CD4-positive, alpha-beta memory T cell (primary cell): ENCODE results near the gene GPHA2. TPM values are rescaled to one million over a fixed set of nuclear protein-coding genes. Genes with fewer than 3 reads are reported as not detected.

Experiments used
- CTCF ChIA-PET: fragments of 350-600 bp; sonication (Branson Sonifier 250); formaldehyde crosslinking; loops from one replicate; lab custom pipeline; 2021; ENCODE audit warnings: inconsistent platforms; ENCODE audit not compliant: partially characterized antibody; lab: Charles Lee
- POLR2A ChIA-PET: fragments of 350-600 bp; sonication (Branson Sonifier 250); formaldehyde crosslinking; loops from one replicate; lab custom pipeline; 2021; ENCODE audit not compliant: partially characterized antibody; lab: Charles Lee
- DNase-seq, 5 donors: peaks; one replicate each; pipeline versions ENCODE4 v3.0.0 to v3.0.0-alpha.2; 2020 to 2022; ENCODE audit warnings: mixed read lengths in 1 of 5
- H3K27ac ChIP-seq: one replicate; pipeline ENCODE4 v1.7.0; 2013; ENCODE audit warnings: low read depth, low read length
- H3K27me3 ChIP-seq: 2 replicates; pipeline ENCODE4 v1.7.0; 2013; ENCODE audit warnings: mild to moderate bottlenecking, low read length, moderate library complexity; ENCODE audit not compliant: insufficient read depth
- H3K36me3 ChIP-seq: 2 replicates; pipeline ENCODE4 v1.7.0; 2013; ENCODE audit warnings: mild to moderate bottlenecking, low read length, moderate library complexity; ENCODE audit not compliant: insufficient read depth
- H3K4me1 ChIP-seq: 2 replicates; pipeline ENCODE4 v1.7.0; 2013; ENCODE audit warnings: mild to moderate bottlenecking, low read length, moderate library complexity; ENCODE audit not compliant: insufficient read depth
- H3K4me3 ChIP-seq, 2 donors: one replicate each; pipeline ENCODE4 v1.7.0; 2013; ENCODE audit warnings: low read length in 2 of 2, mild to moderate bottlenecking in 1 of 2
- H3K9me3 ChIP-seq, 2 donors: one replicate each; pipeline ENCODE4 v1.7.0; 2013; ENCODE audit warnings: low read length in 2 of 2, control low read depth in 1 of 2; ENCODE audit not compliant: control insufficient read depth in 1 of 2
- H3K27ac Mint-ChIP-seq, 7 donors: one replicate each; pipeline ENCODE4 v1.8.0; 2020 to 2021; ENCODE audit warnings: mixed read lengths in 7 of 7, mild to moderate bottlenecking in 6 of 7, inconsistent platforms in 3 of 7, moderate library complexity in 3 of 7
- H3K27me3 Mint-ChIP-seq, 2 donors: one replicate each; pipeline ENCODE4 v1.8.0; 2020 to 2021; ENCODE audit warnings: mixed read lengths in 2 of 2
- H3K36me3 Mint-ChIP-seq, 2 donors: one replicate each; pipeline ENCODE4 v1.8.0; 2020 to 2021; ENCODE audit warnings: mixed read lengths in 2 of 2, inconsistent platforms in 1 of 2, mild to moderate bottlenecking in 1 of 2
- H3K4me1 Mint-ChIP-seq, 4 donors: one replicate each; pipeline ENCODE4 v1.8.0; 2020 to 2021; ENCODE audit warnings: mixed read lengths in 4 of 4, mild to moderate bottlenecking in 1 of 4
- H3K4me3 Mint-ChIP-seq, 8 donors: one replicate each; pipeline ENCODE4 v1.8.0; 2020 to 2021; ENCODE audit warnings: mixed read lengths in 8 of 8, mild to moderate bottlenecking in 7 of 8, moderate library complexity in 6 of 8, inconsistent platforms in 3 of 8
- H3K9me3 Mint-ChIP-seq, 8 donors: one replicate each; pipeline ENCODE4 v1.8.0; 2020 to 2021; ENCODE audit warnings: mixed read lengths in 8 of 8, mild to moderate bottlenecking in 5 of 8, inconsistent platforms in 3 of 8, moderate library complexity in 1 of 8
- intact Hi-C: fragments of 100-400 bp; cut with micrococcal nuclease; formaldehyde crosslinking; loops from one replicate; pipeline ENCODE4 v1.15.1; 2023
- polyA plus RNA-seq, 2 donors: library from polyadenylated mRNA; unstranded; fragments of 300-500 nt; fragmentation: Illumina TruSeq; gene quantifications; one replicate each; pipeline ENCODE4 v1.2.3, GENCODE V29; 2021
- total RNA-seq, 2 experiments: library from RNA; stranded (reverse); gene quantifications; one replicate each; pipeline ENCODE4 v1.2.3, GENCODE V29; 2021

The GPHA2 gene
- total and polyA plus RNA-seq, 4 experiments from 2014 or later: 0.47 TPM; not detected in 3

DNA sequence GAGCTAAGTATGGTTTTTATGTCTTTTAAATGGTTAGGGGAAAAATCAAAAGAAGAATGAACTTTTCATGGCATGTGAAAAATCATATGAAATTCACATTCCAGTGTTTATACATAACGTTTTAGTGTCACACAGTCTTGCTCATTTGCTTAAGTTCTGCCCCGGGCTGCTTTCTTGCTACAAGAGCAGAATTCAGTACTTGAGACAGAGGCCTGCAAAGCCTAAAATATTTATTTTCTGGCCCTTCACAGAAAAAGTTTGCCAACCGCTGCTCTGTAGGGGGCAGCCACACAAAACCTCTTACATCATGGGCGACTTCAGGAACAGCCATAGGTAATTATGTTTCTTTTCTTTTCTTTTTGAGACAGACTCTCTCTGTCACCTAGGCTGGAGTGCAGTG lies 17.7 kb downstream of the GPHA2 start:
- Mint-ChIP-seq H3K4me3 (peak overlapping the region; percentile 91 to 96 (median 93)), H3K27me3 (no peaks in the 10 kb centered on the region), H3K9me3 (no peaks in the 10 kb centered on the region), H3K36me3 (peaks cover 8 to 21% of the 10 kb centered on the region in 2 donors), H3K27ac (peak overlapping the region; percentile 92 to 97 (median 95)), H3K4me1 (peaks cover 15 to 28% (median 23%) of the 10 kb centered on the region in 4 donors)
- H3K27me3 ChIP-seq: no peaks in the 10 kb centered on the region
- H3K36me3 ChIP-seq: peaks cover 9% of the 10 kb centered on the region
- ChIA-PET CTCF (interaction anchor here (1.0 to 1.7 kb wide), 4 partner anchors 15 to 108 kb away, joined by 3 to 4 read pairs (median 3); no protein-coding TSS in a partner anchor), POLR2A (interaction anchor here (0.6 to 5.8 kb wide), 6 partner anchors 8 to 941 kb away, joined by 3 to 46 read pairs (median 7); partner anchors contain the start of genes EHD1, PPP2R5B, SAC3D1 and ZNHIT2)
- H3K4me3 ChIP-seq: peak overlapping the region in 1 of 2 donors; percentile 73
- H3K4me1 ChIP-seq: peaks cover 27% of the 10 kb centered on the region
- DNase-seq: no peak
- intact Hi-C loops: loop anchor here (5.0 kb wide), 1 partner anchor 1349 kb away; the partner anchor contains the start of gene RAB1B
- H3K27ac ChIP-seq: peak overlapping the region; percentile 43
- no peaks in the 10 kb centered on the region for H3K9me3 ChIP-seq

DNA sequence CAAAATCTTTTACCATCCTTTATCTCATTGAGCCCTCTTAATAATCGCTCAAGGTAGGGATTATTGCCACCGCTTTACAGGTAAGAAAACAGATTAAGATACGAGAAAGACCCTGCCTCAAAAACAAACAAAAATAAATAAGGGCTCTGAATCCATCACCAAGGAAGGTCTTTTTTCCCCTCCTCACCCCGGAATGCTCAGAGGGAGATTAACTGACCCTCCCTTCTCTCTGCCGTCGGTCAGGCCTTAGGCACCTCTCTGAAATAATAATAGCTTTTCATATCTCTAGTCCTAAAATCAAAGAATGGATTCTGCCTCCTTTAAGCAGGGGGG lies 18.1 kb downstream of the GPHA2 start:
- Mint-ChIP-seq H3K36me3 (peaks cover 8 to 22% of the 10 kb centered on the region in 2 donors), H3K4me3 (peak overlapping the region; percentile 91 to 96 (median 93)), H3K27ac (peak overlapping the region; percentile 92 to 97 (median 95)), H3K9me3 (no peaks in the 10 kb centered on the region), H3K27me3 (no peaks in the 10 kb centered on the region), H3K4me1 (peaks cover 15 to 28% (median 23%) of the 10 kb centered on the region in 4 donors)
- no peaks in the 10 kb centered on the region for H3K27me3 ChIP-seq
- H3K4me3 ChIP-seq: peak overlapping the region; percentile 3 to 73
- peaks cover 13% of the 10 kb centered on the region for H3K36me3 ChIP-seq
- peaks cover 27% of the 10 kb centered on the region for H3K4me1 ChIP-seq
- intact Hi-C loops: loop anchor here (1.0 to 5.0 kb wide), 6 partner anchors 17 to 1350 kb away; partner anchors contain the start of genes EHD1, RAB1B, SNX15 and ZNHIT2
- H3K9me3 ChIP-seq: no peaks in the 10 kb centered on the region
- POLR2A ChIA-PET: interaction anchor here (0.6 to 5.8 kb wide), 7 partner anchors 9 to 941 kb away, joined by 3 to 46 read pairs (median 7); partner anchors contain the start of genes EHD1, FAU, MRPL49 and PPP2R5B
- H3K27ac ChIP-seq: peak overlapping the region; percentile 43
- CTCF ChIA-PET: interaction anchor here (1.0 to 1.7 kb wide), 3 partner anchors 15 to 109 kb away, joined by 3 to 4 read pairs (median 3); no protein-coding TSS in a partner anchor
- no peak for DNase-seq

DNA sequence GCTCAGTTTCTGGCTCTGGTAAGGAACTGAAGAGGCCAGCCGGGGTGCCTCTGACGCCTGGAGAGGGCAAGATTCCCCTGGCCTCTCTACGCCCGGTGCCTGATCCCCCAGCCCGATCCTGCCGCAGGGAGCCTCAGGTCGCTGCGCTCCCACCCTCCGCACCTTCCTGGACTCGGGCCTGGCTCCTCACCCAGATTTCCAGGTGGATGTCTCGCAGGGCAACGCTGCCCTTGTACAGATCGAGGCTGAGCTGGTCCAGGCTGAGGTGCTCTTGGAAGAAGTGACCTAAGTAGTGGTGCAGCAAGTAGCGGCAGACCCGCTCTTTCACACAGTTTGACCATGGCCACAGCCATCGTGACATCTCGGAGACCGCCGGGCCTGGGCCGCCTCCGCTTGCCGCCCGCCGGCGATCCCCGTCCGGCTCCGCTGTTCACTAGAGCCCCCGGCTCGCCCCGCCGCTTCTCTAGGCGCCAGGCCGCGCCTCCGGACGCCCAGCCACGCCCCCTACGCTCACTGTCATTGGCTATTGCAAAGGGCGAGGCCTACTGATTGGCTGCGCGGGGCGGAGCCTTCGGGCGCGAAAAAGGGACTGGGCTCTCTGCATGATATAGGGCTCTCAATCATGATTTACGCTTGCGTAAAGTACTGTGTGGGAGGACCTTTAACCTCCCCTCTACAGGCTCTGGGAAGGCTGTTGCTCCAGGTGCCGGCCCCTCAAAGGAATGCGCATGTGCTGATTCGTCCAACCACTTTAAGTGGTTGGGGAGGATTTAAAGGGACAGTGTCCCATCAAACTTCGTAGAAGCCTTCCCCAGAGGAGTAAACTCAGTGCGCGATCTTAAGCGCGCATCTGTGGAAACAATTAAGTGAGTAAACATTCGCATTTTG lies 18.7 kb downstream of the GPHA2 start, which contains the start of gene ATG2A:
TSS of gene ATG2A (minus strand) at position 435 of the 888 bp plus-strand sequence. CDS start at position 361, 74 bp downstream.
- H3K36me3 ChIP-seq: peaks cover 17% of the 10 kb centered on the region
- peak; percentile 98 to 99 (median 99) for DNase-seq
- POLR2A ChIA-PET: interaction anchor here (1.0 to 5.8 kb wide), 12 partner anchors 9 to 216 kb away, joined by 3 to 46 read pairs (median 4); partner anchors contain the start of genes EHD1, FAU, MRPL49 and PPP2R5B
- H3K27me3 ChIP-seq: no peaks in the 10 kb centered on the region
- peaks cover 27% of the 10 kb centered on the region for H3K4me1 ChIP-seq
- peak within 1 kb of the TSS; percentile 88 for H3K27ac ChIP-seq
- H3K4me3 ChIP-seq: peak within 1 kb of the TSS; percentile 94 to 97
- Mint-ChIP-seq H3K9me3 (no peaks in the 10 kb centered on the region), H3K27me3 (no peaks in the 10 kb centered on the region), H3K27ac (peak within 1 kb of the TSS; percentile 93 to 97 (median 96)), H3K4me3 (peak within 1 kb of the TSS; percentile 91 to 96 (median 93)), H3K4me1 (peaks cover 15 to 28% (median 23%) of the 10 kb centered on the region in 4 donors), H3K36me3 (peaks cover 8 to 26% of the 10 kb centered on the region in 2 donors)
- intact Hi-C loops: loop anchor here (1.0 to 5.0 kb wide), 7 partner anchors 7 to 1350 kb away; partner anchors contain the start of genes EHD1, PPP2R5B, RAB1B and SNX15
- CTCF ChIA-PET: interaction anchor here (1.0 to 1.7 kb wide), 4 partner anchors 16 to 109 kb away, joined by 3 to 4 read pairs (median 3); no protein-coding TSS in a partner anchor
- no peaks in the 10 kb centered on the region for H3K9me3 ChIP-seq

DNA sequence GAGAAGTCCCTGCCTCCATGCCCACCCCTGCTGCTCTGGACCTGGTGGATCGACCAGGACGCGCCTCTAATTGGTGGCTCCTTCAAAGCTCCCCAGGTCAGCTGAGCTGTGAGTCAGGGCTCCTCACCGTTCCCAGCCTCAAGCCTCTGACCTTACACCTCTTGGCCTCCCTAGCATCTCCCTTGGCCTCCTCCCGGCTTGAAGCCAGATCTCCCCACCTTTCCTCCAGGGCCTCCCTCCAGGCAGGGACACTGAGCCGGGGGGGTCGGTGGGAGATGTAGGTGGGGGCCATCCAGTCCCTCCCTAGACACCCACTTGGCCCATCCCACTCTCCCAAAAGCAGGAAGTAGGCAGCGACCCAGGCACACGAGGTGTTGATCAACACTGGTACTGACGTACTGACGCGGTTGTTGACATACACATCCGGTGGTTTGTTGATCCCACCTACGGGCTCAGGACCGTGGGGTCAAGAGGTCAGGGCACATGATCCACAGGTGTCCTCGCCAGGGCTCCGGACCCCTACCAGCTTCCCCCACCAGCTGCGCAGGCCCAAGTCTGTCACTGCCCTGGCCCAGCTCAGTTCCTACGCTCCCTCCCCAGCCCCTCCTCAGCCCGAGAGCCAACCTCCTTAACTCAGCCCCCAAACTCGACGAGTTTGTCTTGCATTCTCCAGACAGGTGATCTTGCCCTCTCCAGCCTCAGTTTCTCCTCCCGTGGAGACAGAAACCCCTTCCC lies 19.5 kb downstream of the GPHA2 start:
- intact Hi-C loops: loop anchor here (1.0 to 5.0 kb wide), 3 partner anchors 8 to 1351 kb away; partner anchors contain the start of genes PPP2R5B and RAB1B
- Mint-ChIP-seq H3K4me1 (peaks cover 15 to 31% (median 24%) of the 10 kb centered on the region in 4 donors), H3K36me3 (peaks cover 14 to 33% of the 10 kb centered on the region in 2 donors), H3K4me3 (peak overlapping the region; percentile 91 to 96 (median 93)), H3K9me3 (no peaks in the 10 kb centered on the region), H3K27ac (peak overlapping the region; percentile 91 to 97 (median 96)), H3K27me3 (no peaks in the 10 kb centered on the region)
- ChIA-PET POLR2A (interaction anchor here (0.6 to 5.8 kb wide), 12 partner anchors 10 to 217 kb away, joined by 3 to 46 read pairs (median 4); partner anchors contain the start of genes EHD1, FAU, MRPL49 and PPP2R5B), CTCF (interaction anchor here (1.4 to 1.7 kb wide), 2 partner anchors 22 to 69 kb away, joined by 3 to 6 read pairs; no protein-coding TSS in a partner anchor)
- Histone ChIP-seq H3K36me3 (peaks cover 25% of the 10 kb centered on the region), H3K4me3 (peak overlapping the region; percentile 94 to 97), H3K27me3 (no peaks in the 10 kb centered on the region), H3K4me1 (peaks cover 27% of the 10 kb centered on the region), H3K27ac (peak overlapping the region; percentile 88), H3K9me3 (no peaks in the 10 kb centered on the region)
- peak; percentile 47 to 69 (median 55) for DNase-seq

DNA sequence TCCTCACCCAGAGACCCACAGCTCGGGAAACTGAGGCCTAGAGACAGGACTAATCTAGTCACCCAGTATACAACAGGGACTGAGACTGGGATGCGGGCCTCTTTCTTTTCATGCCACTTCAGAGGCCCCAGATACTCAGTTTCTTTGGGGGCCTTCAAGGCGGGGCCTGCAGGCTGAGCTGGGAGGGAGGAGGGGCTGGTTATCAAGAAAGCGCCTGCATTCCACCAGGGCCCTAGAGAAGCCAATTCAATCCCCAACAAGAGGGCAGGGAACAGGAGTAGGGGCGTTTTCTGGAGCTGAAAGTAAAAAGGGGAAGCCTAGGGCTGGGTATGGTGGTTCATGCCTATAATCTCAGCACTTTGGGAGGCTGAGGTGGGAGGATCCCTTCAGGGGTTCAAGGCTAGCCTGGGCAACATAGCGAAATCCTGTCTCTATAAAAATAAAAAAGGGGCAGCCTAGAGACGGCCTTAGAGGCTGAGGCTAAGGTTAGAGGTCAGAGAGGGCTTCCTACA lies 20.3 kb downstream of the GPHA2 start:
- Histone ChIP-seq H3K9me3 (no peaks in the 10 kb centered on the region), H3K36me3 (peaks cover 33% of the 10 kb centered on the region), H3K27me3 (no peaks in the 10 kb centered on the region), H3K27ac (peak overlapping the region; percentile 88), H3K4me3 (peak overlapping the region in 1 of 2 donors; percentile 97), H3K4me1 (peaks cover 27% of the 10 kb centered on the region)
- peak overlapping the region in 5 of 7 donors; percentile 65 to 97 (median 96) for H3K27ac Mint-ChIP-seq
- no peak for DNase-seq
- ChIA-PET CTCF (interaction anchor here (1.7 kb wide), 1 partner anchor 68 kb away, joined by 6 read pairs; no protein-coding TSS in a partner anchor), POLR2A (interaction anchor here (1.2 to 5.8 kb wide), 5 partner anchors 11 to 171 kb away, joined by 3 to 46 read pairs (median 7); partner anchors contain the start of genes PPP2R5B, RASGRP2 and SAC3D1)
- H3K36me3 Mint-ChIP-seq: peaks cover 15 to 38% of the 10 kb centered on the region in 2 donors
- H3K4me3 Mint-ChIP-seq: peak overlapping the region; percentile 91 to 96 (median 93)
- no peaks in the 10 kb centered on the region for H3K9me3 Mint-ChIP-seq
- intact Hi-C loops: loop anchor here (5.0 kb wide), 1 partner anchor 1352 kb away; the partner anchor contains the start of gene RAB1B
- H3K4me1 Mint-ChIP-seq: peaks cover 15 to 31% (median 24%) of the 10 kb centered on the region in 4 donors
- H3K27me3 Mint-ChIP-seq: no peaks in the 10 kb centered on the region

DNA sequence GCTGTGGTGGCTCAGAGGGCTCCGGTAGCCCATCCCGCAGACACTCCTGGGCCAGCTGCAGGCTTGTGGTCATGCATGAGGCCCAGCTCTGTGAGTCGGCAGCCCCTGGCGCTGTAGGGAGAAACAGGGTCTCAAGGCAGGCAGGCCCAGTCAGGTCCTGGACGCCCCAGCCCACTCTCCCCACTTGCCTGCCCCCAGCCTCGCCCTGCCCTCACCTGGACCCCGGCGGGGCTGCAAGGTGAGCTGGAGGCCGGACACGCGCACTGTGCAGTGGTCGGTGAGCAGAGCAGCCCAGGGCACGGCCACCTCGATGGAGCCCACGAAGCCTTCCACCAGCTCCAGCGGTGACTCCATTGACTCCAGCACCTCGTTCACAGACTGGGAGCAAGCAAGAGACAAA lies 21.6 kb downstream of the GPHA2 start:
- Histone ChIP-seq H3K36me3 (peaks cover 44% of the 10 kb centered on the region), H3K9me3 (no peaks in the 10 kb centered on the region), H3K4me1 (peaks cover 27% of the 10 kb centered on the region), H3K4me3 (no peak overlapping the region), H3K27ac (no peak overlapping the region), H3K27me3 (no peaks in the 10 kb centered on the region)
- CTCF ChIA-PET: no interaction called here
- Mint-ChIP-seq H3K4me3 (peak overlapping the region in 2 of 8 donors; percentile 40 to 43), H3K27me3 (no peaks in the 10 kb centered on the region), H3K36me3 (peaks cover 15 to 48% of the 10 kb centered on the region in 2 donors), H3K4me1 (peaks cover 15 to 31% (median 24%) of the 10 kb centered on the region in 4 donors), H3K9me3 (no peaks in the 10 kb centered on the region), H3K27ac (peak overlapping the region in 3 of 7 donors; percentile 32 to 53 (median 49))
- intact Hi-C loops: no loop called here
- POLR2A ChIA-PET: interaction anchor here (1.6 to 5.8 kb wide), 2 partner anchors 12 to 14 kb away, joined by 4 to 46 read pairs; partner anchors contain the start of gene PPP2R5B
- DNase-seq: no peak
